Esophagus squamous epithelium (tissue), 5 donors: Measurements from ENCODE around the gene OSBPL5. TPM values are rescaled to one million over a fixed set of nuclear protein-coding genes. Genes with fewer than 3 reads are reported as not detected.
A peak's percentile ranks its signal among the peaks of the same experiment; 100 is the strongest.

Source experiments
- DNase-seq: peaks from one replicate; lab custom pipeline; 2025; lab: John Stamatoyannopoulos, UW
- H3K27ac ChIP-seq, 4 donors: fragments of 200-600 bp; sonication (generic); one replicate each; pipeline ENCODE4 v1.5.1; 2016 to 2019; ENCODE audit warnings: mild to moderate bottlenecking in 1 of 4
- H3K27me3 ChIP-seq, 4 donors: fragments of 200-600 bp; sonication (generic); 1 replicate in 3 of 4; 2 replicates in 1 of 4; pipeline versions ENCODE4 v1.5.1 to v1.6.0; 2017 to 2021; ENCODE audit warnings: antibody characterized with exemption in 1 of 4
- H3K36me3 ChIP-seq, 3 donors: fragments of 200-600 bp; sonication (generic); one replicate each; pipeline ENCODE4 v1.5.1; 2016 to 2019
- H3K4me1 ChIP-seq, 3 donors: fragments of 200-600 bp; sonication (generic); one replicate each; pipeline ENCODE4 v1.5.1; 2017 to 2019
- H3K4me3 ChIP-seq, 4 donors: fragments of 200-600 bp; sonication (generic); 1 replicate in 3 of 4; 2 replicates in 1 of 4; pipeline ENCODE4 v1.5.1; 2016 to 2019; ENCODE audit warnings: mild to moderate bottlenecking in 2 of 4, moderate library complexity in 1 of 4
- H3K9me3 ChIP-seq, 3 donors: fragments of 200-600 bp; sonication (generic); one replicate each; pipeline ENCODE4 v1.5.1; 2016 to 2019
- CTCF ChIP-seq, 6 experiments: fragments of 450-650 bp in 4 of 6; fragments of 200-600 bp in 2 of 6; sonication (generic) in 2 of 6; IDR thresholded peaks; one replicate each; pipeline ENCODE4 v1.5.1; 2016 to 2019; ENCODE audit warnings: antibody characterized with exemption in 6 of 6, mild to moderate bottlenecking in 4 of 6, moderate library complexity in 4 of 6
- POLR2A ChIP-seq, 4 donors: fragments of 450-650 bp; IDR thresholded peaks; one replicate each; pipeline ENCODE4 v1.6.1; 2017; ENCODE audit warnings: antibody characterized with exemption in 4 of 4, mild to moderate bottlenecking in 4 of 4, moderate library complexity in 3 of 4
- WGBS, 2 donors: methylation state at CpG; one replicate each; pipeline ENCODE4 v1.1.5; 2018; 5-methylcytosine and 5-hydroxymethylcytosine counted together
- intact Hi-C: fragments of 100-400 bp; cut with DNase I; formaldehyde crosslinking; loops from one replicate; pipeline ENCODE4 v1.15.0; 2022
- small RNA-seq, 4 donors: library from RNA; depleted of rRNA; stranded (forward); fragments of <200 nt; gene quantifications; one replicate each; pipeline ENCODE3, GENCODE V24; 2016
- total RNA-seq, 4 donors: library from RNA; depleted of rRNA; stranded (reverse); fragments of >200 nt; gene quantifications; one replicate each; pipeline ENCODE4 v1.1.0, GENCODE V29; 2016
- donor health status: DM: yes; HTN: yes; CAD: no.

The OSBPL5 gene
- total RNA-seq, 4 donors from 2014 or later, result 11.9 to 30.9 (median 17.9) TPM

DNA sequence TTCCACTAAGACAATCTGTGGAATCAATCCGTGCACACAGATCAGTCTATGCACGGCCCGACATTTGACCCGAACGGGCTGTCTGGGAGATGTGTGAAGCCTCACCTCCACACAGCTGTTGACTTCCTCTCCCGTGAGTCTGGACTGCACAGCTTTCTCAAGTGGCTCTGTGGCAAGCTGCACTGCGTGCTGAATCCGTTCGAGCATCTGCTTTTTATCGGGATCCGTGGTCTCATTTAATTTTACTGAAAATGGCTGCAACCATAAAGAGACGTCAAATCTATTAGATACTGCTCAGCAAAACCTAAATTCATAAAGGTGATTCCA, 127.2 kb downstream of the OSBPL5 start:
- Histone ChIP-seq H3K4me3 (no peak overlapping the region), H3K27me3 (no peaks in the 10 kb centered on the region), H3K36me3 (peaks cover 11 to 94% (median 35%) of the 10 kb centered on the region in 3 donors), H3K9me3 (no peaks in the 10 kb centered on the region), H3K4me1 (peaks cover 8 to 31% (median 11%) of the 10 kb centered on the region in 3 donors), H3K27ac (peak overlapping the region in 2 of 4 donors; percentile 60 to 65)
- intact Hi-C loops, result loop anchor here (5.0 kb wide), 1 partner anchor 54 kb away; no protein-coding TSS in a partner anchor
- WGBS, 2 donors, result 83 to 94% methylated on average over 8 to 11 of the region's 12 CpGs
- DNase-seq, result no peak
- TF ChIP-seq CTCF (IDR thresholded peaks at IDR 0.05) (no peak), POLR2A (IDR thresholded peaks at IDR 0.05) (no peak)

Small RNA genes lying within 50 kb of the gene (small RNA-seq; reads per million reads assigned to genes)
- 0 reads per million in 4 donors for gene RNU1-91P

Other genes starting within 250 kb of the OSBPL5 start
- gene PHLDA2, start 235.9 kb downstream of the OSBPL5 start, total RNA-seq, result 10 to 100 TPM; 10.2 to 39.2 (median 22.5) TPM
- gene NAP1L4, start 173.0 kb downstream of the OSBPL5 start, total RNA-seq, result 100 to 1,000 TPM; 108 to 140 (median 121) TPM
- gene CARS1, start 107.9 kb downstream of the OSBPL5 start, total RNA-seq, result 10 to 100 TPM; 22.7 to 35.7 (median 28.4) TPM
- gene MRGPRG, start 53.5 kb upstream of the OSBPL5 start, total RNA-seq, result not detected
- under 1 TPM in 1 of 4 donors, not detected in 3; 0.50 TPM for gene MRGPRE, start 67.1 kb upstream of the OSBPL5 start, total RNA-seq
- 10 to 100 TPM in 3 of 4 donors, 1 to 10 TPM in 1; 8.7 to 20.8 (median 16.8) TPM for gene ZNF195, start 213.8 kb upstream of the OSBPL5 start, total RNA-seq